Suppressor macrophage (primary cell): ENCODE results near the gene EDN3.
"Not testable (repeated sequence)": the region's sequence is repeated elsewhere in the genome, so short reads cannot be mapped to it uniquely, and the experiment has no call there.

Experiments
- DNase-seq, 4 experiments: peaks; one replicate each; pipeline ENCODE4 v3.0.0-alpha.2; 2020 to 2022

Gene EDN3

GRCh38 chr20:59336540-59336939 lies 36.1 kb downstream of the EDN3 start:
- DNase-seq, result no peak

- not testable (repeated sequence) for DNase-seq
Observed at GRCh38 chr20:59338444-59338843, 38.0 kb downstream of the EDN3 start.

GRCh38 chr20:59340201-59340885 lies 39.9 kb downstream of the EDN3 start:
- DNase-seq, result no peak

- DNase-seq, result peak; percentile 28 to 70 (median 66)
Observed at GRCh38 chr20:59341285-59342022, 41.0 kb downstream of the EDN3 start.

GRCh38 chr20:59342023-59342957 lies 41.9 kb downstream of the EDN3 start:
- no peak for DNase-seq

GRCh38 chr20:59346061-59346460 lies 45.6 kb downstream of the EDN3 start:
- no peak for DNase-seq

GRCh38 chr20:59349277-59349676 lies 48.9 kb downstream of the EDN3 start:
- no peak for DNase-seq

GRCh38 chr20:59350330-59351156 lies 50.1 kb downstream of the EDN3 start:
- DNase-seq, result no peak

- DNase-seq, result no peak
Observed at GRCh38 chr20:59351157-59352040, 51.0 kb downstream of the EDN3 start.

- DNase-seq, result no peak
Observed at GRCh38 chr20:59352541-59352940, 52.1 kb downstream of the EDN3 start.

- no peak for DNase-seq
Observed at GRCh38 chr20:59352990-59353389, 52.6 kb downstream of the EDN3 start.

- no peak for DNase-seq
Observed at GRCh38 chr20:59354460-59354859, 54.0 kb downstream of the EDN3 start.

- DNase-seq, result no peak
Observed at GRCh38 chr20:59355242-59355641, 54.8 kb downstream of the EDN3 start.

- DNase-seq, result no peak
Observed at GRCh38 chr20:59356662-59357165, 56.3 kb downstream of the EDN3 start.

- not testable (repeated sequence) for DNase-seq
Observed at GRCh38 chr20:59358793-59359192, 58.4 kb downstream of the EDN3 start.

GRCh38 chr20:59359906-59360725 lies 59.7 kb downstream of the EDN3 start:
- no peak for DNase-seq

- no peak for DNase-seq
Observed at GRCh38 chr20:59360934-59361333, 60.5 kb downstream of the EDN3 start.

GRCh38 chr20:59361411-59361810 lies 61.0 kb downstream of the EDN3 start:
- no peak for DNase-seq

GRCh38 chr20:59363101-59363500 lies 62.7 kb downstream of the EDN3 start:
- no peak for DNase-seq

- no peak for DNase-seq
Observed at GRCh38 chr20:59364611-59365010, 64.2 kb downstream of the EDN3 start.
